ENCODE data around the gene DDX39A. TPM values are rescaled to one million over a fixed set of nuclear protein-coding genes. Genes with fewer than 3 reads are reported as not detected.

DDX39A gene
- total and polyA plus RNA-seq, 3 donors from 2014 or later: 218 to 323 (median 295) TPM

GRCh38 chr19:14440049-14440448 is 20.9 kb upstream of the DDX39A start:
- DNase-seq: peak; percentile 45
- Histone ChIP-seq H3K36me3 (ENCODE audit: low read depth, missing control alignments) (no peaks in the 10 kb centered on the region), H3K27ac (no peak overlapping the region), H3K4me3 (no peak overlapping the region), H3K9me3 (no peaks in the 10 kb centered on the region), H3K27me3 (no peaks in the 10 kb centered on the region), H3K4me1 (peaks cover 12% of the 10 kb centered on the region)
- TF ChIP-seq CTCF (IDR thresholded peaks at IDR 0.05) (no peak), POLR2A (IDR thresholded peaks at IDR 0.05) (no peak)
- intact Hi-C loops (cut with DNase I; ENCODE audit: low total_unique reads): no loop called here
- 69 to 81% methylated on average over 9 of the region's 9 CpGs for WGBS, 2 donors

- intact Hi-C loops (cut with DNase I; ENCODE audit: low total_unique reads): no loop called here
- Histone ChIP-seq H3K4me1 (peaks cover 22% of the 10 kb centered on the region), H3K27me3 (no peaks in the 10 kb centered on the region), H3K4me3 (no peak overlapping the region), H3K9me3 (no peaks in the 10 kb centered on the region), H3K36me3 (ENCODE audit: low read depth, missing control alignments) (no peaks in the 10 kb centered on the region), H3K27ac (no peak overlapping the region)
- WGBS, 2 donors: 79 to 86% methylated on average over 8 to 9 of the region's 9 CpGs
- no peak for DNase-seq
- no peak for TF ChIP-seq CTCF (IDR thresholded peaks at IDR 0.05)
- no peak for TF ChIP-seq POLR2A (IDR thresholded peaks at IDR 0.05)
These were observed 19.9 kb upstream of the DDX39A start for GRCh38 chr19:14439014-14439413.

- intact Hi-C loops (cut with DNase I; ENCODE audit: low total_unique reads): no loop called here
- TF ChIP-seq POLR2A (IDR thresholded peaks at IDR 0.05) (no peak), CTCF (IDR thresholded peaks at IDR 0.05) (no peak)
These were observed 18.5 kb upstream of the DDX39A start for GRCh38 chr19:14437578-14438140.

GRCh38 chr19:14435320-14436050 is 16.3 kb upstream of the DDX39A start:
- no peak for TF ChIP-seq POLR2A (IDR thresholded peaks at IDR 0.05)
- TF ChIP-seq CTCF (IDR thresholded peaks at IDR 0.05): no peak
- H3K27ac ChIP-seq: peak overlapping the region; percentile 80 to 88
- H3K9me3 ChIP-seq: no peaks in the 10 kb centered on the region
- no peaks in the 10 kb centered on the region for H3K36me3 ChIP-seq (ENCODE audit: low read depth, missing control alignments)
- peaks cover 22% of the 10 kb centered on the region for H3K4me1 ChIP-seq
- H3K27me3 ChIP-seq: no peaks in the 10 kb centered on the region
- WGBS, 2 donors: 74 to 81% methylated on average over 17 of the region's 17 CpGs
- DNase-seq: no peak
- H3K4me3 ChIP-seq: no peak overlapping the region
- intact Hi-C loops (cut with DNase I; ENCODE audit: low total_unique reads): no loop called here

More at GRCh38 chr19:14437578-14438140, 18.5 kb upstream of the DDX39A start:
- Histone ChIP-seq H3K27me3 (no peaks in the 10 kb centered on the region), H3K4me3 (no peak overlapping the region), H3K9me3 (no peaks in the 10 kb centered on the region), H3K36me3 (ENCODE audit: low read depth, missing control alignments) (no peaks in the 10 kb centered on the region), H3K27ac (no peak overlapping the region), H3K4me1 (peaks cover 27% of the 10 kb centered on the region)
- no peak for DNase-seq
- 83 to 91% methylated on average over 7 of the region's 7 CpGs for WGBS, 2 donors
